HG02970 (cell line): Measurements from ENCODE around the gene ZKSCAN8.

Experiments used
- ATAC-seq: cut with Tn5 transposase; IDR thresholded peaks from one replicate; pipeline ENCODE4 v1.9.1; 2021; ENCODE audit warnings: mild to moderate bottlenecking, moderate library complexity, moderate number of reproducible peaks; ENCODE audit not compliant: unreplicated experiment, low FRiP score

ZKSCAN8 gene

DNA sequence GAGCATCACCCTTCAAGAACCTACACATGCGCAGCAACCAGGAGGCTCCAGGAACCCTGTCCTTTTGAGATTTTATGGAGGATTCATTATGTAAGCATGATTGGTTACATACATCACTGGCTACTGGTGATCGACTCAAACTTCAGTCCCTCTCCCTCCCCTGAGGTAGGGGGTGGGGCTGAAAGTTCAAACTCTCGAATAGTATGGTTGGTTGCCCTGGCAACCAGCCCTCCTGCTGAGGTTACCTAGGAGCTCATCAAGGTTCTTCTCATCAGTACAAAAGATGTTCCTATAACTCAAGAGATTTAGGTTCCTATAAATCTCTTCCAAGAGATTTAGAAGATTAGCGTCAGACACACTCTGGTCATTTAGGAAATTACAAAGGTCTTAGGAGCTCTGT, 61.5 kb downstream of the ZKSCAN8 start:
- no peak for ATAC-seq

DNA sequence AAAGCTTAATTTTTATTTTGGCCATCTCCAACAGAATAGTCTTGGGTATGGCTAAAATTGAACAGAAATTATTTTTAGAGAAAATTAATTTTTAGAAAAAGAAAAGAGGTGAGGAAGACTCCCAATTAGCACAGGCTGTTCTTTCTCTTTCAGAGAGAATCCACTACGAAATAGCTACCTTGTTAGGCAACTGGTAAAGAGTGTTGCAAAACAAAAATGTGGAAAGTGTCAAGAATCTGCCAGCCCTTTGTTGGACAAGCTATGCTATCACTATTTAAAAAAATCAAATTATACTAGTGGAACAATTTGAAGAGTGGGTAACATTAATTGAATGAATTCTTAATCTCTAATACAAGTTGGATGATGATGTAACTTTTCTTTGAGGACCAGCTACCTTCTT, 64.2 kb downstream of the ZKSCAN8 start:
- no peak for ATAC-seq

DNA sequence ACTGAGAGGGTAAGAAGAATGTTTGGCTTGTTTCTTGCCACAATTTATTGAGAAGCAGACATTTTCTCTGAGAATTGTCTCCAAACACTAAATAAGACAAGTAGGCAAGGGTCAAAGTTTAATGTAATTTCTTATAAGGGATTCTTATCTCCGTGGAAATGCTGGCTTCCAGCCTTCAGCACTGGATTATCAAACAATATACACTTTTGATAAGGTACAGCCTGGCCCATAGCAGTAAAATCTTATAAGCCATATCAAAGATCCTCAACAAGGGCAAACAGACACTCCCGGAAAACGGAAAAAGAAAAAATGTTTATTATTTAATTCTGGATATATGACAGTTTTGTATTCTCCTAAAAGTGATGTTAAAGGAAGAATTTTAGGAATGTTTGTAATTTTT, 64.8 kb downstream of the ZKSCAN8 start:
- no peak for ATAC-seq

DNA sequence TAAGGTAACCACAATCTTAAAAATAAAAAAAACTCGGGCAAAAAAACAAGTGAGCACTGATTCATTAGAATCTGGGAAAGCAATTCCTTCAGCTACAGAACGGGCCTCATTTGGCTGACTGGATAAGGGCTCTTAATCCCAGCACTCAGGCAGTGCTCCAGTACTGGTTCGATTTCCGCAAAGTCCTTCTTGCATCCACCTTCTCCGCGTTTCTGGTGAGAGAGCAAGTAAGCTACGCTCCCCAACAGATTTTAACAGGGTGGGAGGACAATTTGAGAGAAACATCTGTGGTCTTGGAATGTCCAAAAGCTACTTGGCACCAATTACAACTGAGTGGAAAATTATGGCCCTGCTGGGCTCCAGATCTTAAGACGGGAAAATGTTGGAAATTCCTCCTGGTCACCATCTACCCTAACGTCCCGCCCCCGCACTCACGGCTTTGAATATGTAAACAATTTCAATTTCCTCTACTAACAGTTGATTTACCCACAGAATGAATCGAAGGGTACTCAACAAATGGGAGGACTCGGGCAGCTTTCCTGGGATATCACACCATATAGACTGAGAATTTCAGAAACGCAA, 65.3 kb downstream of the ZKSCAN8 start:
- ATAC-seq: no peak

DNA sequence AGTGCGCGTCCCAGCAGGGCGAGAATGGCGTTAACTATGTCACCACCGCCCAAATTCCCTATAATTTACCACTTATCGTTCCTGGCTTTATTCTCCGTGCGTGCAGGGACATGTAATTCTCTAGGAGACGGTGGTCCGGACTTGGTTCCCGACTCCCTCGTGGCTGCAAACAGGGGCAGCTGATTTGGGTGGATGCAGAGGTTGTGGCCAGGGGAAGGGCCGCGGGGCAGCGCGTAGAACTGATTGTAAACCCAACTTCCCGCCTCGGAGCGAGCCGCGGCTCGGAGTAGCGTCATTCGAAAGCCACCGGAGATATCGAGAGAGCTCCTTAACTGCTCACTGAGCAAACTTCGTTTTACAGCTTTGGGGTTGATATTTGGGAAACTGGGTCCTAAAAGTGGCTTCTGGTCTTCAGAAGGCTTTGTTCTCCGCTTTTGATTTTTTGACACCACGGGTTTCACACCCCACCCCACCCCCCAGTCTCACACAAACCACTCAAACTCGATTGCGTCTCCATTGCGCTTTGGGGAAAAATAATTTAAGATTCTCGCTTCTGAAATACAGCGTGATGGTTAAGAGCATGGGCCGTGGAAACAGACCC, 65.9 kb downstream of the ZKSCAN8 start:
- no peak for ATAC-seq

DNA sequence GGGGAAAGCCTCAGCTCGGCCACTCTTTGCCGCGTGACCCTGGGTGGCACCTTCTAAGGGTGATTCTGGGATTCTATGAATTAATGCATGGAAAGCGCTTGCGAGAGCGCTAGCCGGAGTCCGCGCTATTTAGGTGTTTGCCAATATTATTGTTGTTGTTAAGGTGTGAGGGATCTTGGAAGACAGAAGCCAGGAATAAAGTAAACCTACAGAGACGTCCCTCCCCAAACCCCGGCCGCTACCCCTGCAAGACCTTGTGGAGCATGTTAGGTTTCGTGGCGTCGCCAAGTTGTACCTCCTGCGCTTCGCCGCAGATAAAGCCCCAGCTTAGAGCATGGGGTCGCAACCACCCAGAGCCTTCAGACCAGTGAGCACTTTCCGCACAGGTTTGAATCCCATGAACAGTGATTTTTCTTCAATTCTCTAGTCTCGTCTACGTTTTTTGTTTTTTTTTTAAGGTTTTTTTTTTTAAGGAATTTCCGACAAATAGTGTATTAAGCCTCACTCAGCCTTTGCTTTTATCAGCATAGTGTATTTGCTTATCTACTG, 66.5 kb downstream of the ZKSCAN8 start:
- no peak for ATAC-seq
